ENCODE data around the gene ZNF217.
A peak's percentile ranks its signal among the peaks of the same experiment; 100 is the strongest.
"Not testable (repeated sequence)": the region's sequence is repeated elsewhere in the genome, so short reads cannot be mapped to it uniquely, and the experiment has no call there.

The ZNF217 gene

DNA sequence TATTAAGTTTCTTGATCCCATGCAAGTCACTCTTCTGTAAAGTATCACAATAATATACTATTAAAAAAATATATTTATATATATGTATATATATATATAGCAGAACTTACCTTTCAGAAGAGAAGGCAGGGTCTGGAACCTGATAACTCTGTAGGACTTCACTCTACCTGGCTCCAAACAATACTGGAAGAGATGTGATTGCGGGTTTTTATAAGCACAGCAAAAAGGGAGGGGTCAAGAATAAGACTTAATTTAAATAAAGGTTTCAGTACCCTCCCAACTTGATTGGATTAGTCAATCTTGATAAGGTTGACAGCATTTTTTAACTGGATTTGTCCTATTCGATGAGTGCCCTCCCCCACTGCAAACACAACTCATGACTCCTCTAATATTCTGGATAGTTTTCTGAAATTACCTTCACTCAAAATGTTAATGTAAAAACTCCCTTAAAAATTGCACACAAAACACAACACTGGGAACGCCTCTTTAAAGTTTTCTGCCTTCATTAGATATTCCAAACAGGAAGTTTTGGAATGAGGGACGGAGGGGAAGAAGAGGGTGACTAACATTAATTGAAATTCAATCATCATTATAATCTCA lies 4.0 kb upstream of the ZNF217 start:
- no peak for DNase-seq (ENCODE audit: low spot score)

GRCh38 chr20:53597030-53597482 lies 3.4 kb upstream of the ZNF217 start:
- no peak for DNase-seq (ENCODE audit: low spot score)

- DNase-seq (ENCODE audit: low spot score): not testable (repeated sequence)
Observed at GRCh38 chr20:53596189-53597001, 2.8 kb upstream of the ZNF217 start.

DNA sequence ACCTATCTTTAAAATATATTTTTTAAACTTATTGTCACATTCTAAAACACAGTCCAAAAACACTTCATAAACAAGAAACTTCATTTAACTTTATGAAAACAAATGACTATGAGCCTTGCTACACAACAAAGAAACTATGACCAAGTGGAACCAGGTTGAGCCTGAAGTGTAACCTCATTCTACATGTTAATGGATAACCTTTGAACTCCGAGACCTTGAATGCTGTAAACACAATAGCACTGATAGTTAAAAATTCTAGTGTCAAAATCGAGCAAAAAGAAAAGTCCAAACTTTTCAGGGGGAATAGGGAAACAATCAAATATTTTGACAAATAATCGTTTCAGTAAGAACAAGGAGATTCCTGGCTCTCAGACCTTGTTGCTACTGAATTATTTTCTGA lies 2.1 kb upstream of the ZNF217 start:
- DNase-seq (ENCODE audit: low spot score): not testable (repeated sequence)

GRCh38 chr20:53595018-53595378 lies 1.4 kb upstream of the ZNF217 start:
- DNase-seq (ENCODE audit: low spot score): no peak

DNA sequence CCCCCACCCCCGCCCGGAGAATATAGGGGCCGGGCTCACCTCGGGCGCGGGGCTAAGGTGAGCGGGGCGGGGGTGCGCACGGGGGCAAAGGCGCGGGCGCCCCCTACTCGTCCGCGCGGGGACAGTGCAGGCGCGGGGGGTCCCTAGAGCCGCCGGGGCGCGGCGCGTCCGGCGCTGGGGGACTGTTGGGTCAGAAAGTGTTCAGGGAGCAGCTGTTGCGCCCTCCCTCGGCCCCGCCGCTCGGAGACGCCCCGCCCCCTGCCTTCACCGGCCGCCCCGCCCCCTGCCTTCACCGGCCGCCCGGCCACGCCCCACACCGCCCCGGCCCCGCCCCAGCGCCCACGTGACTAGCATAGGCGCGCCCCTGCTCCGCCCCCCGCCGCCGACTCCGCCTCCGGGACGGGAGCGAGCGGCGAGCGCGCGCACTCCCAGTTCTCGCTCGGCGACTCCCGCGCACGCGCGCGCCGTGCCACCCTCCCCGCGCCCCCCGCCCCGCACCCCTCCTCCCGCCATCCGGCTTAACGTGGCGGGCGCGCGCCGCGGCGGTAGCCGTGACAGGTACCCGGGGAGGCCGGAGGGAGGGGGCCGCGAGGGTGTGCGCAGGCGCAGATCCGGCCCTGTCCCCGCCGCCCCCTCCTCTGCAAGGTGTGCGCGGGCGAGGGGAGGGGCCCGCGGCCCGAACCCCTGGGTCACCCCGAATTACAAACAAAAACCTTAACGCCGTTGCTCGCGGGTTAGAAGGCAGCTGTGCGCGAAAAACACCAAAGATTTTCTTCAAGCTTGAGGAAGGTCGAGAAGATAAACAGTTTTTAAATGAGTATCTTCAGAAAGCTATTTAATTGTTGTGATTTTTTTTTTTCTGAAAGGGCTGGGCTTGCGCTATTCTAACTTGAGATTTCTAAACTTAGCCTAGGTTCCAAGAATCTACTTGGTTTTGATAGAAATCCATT lies 704 bp upstream of the ZNF217 start:
- peak; percentile 96 for DNase-seq (ENCODE audit: low spot score)

DNA sequence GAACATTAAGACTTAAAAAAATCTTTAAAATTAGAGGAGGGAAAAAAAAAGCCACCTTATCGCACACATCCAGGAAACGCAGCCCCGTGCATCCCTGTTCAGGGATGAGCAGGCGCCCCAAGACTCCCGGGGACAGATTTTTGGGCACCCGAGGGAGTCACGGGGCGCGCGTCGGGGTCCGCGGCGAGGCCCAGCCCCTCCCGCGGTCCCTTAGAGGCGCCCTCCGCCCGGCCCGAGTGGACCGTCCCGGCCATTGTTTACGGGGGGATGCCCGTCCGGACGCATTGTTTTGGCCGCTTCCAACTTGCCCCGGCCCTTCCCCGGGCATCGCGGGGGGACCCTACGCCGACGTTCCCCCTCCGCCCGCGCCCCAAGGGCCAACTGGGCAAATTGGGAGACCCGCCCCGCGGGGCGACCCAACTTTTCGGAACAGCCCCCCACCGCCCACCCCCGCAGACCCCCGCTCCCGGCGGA lies 610 bp downstream of the ZNF217 start:
- no peak for DNase-seq (ENCODE audit: low spot score)

GRCh38 chr20:53592454-53592991 lies 1.1 kb downstream of the ZNF217 start:
- DNase-seq (ENCODE audit: low spot score): peak; percentile 54

DNA sequence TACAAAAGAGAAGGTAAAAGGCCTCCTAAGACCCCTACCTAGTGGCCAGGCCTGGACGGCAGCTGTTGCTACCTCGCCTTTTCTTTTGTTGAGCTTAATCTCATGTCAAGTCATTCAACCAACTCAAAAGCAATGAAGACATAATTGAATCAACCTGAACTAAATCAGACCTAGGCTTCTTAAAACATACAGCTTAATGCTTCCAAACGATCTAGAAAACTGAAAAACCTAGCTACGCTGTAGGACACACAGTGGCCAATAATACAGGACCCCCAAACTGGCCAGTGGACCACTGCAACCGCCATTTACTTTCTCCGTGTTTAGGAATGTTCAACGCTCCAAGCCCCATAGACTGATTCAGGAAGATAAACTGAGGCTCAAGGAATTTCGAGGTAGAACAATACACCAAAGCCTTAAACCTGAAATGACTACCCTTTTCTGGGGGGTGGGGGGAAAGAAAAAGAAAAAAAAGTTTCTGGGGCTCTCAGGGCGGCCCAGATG lies 1.6 kb downstream of the ZNF217 start:
- DNase-seq (ENCODE audit: low spot score): not testable (repeated sequence)

- DNase-seq (ENCODE audit: low spot score): not testable (repeated sequence)
Observed at GRCh38 chr20:53591206-53591741, 2.4 kb downstream of the ZNF217 start.

DNA sequence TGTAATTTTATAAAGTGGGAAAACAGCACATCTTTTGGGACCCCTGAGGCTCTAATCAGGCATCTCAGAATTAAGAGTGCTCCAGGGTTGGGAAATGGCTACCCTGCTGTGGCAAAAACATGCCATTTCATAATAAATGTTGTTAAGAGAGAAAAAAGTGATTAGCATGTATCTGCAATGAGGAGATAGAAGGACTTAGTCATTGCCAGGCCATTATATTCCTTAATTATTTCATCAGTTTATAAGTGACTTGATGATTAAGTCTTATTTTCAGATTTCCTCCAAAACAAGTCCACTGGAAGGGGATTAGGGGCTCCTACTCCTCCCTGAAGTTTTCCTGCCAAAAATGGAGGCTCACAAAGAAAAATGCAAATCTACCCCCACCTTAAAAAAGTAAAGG lies 3.0 kb downstream of the ZNF217 start:
- DNase-seq (ENCODE audit: low spot score): not testable (repeated sequence)

DNA sequence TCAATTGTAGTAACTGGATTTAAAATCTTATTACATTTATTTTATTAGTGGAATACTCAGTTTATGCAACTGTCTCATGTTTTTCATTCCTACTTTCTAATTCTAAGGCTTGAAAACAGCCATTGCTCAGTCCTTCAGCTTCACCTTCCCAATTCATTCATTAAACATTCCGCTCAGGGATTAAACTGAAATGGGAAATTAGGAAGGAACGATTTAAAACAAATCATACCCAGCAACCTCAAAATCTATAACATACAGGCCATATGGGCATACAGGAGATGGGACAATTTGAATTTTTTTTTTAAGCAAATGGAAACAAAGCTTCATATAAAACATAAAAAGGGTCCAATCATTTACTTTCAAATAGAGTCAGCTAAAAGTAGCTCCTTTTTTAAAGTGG lies 3.5 kb downstream of the ZNF217 start:
- not testable (repeated sequence) for DNase-seq (ENCODE audit: low spot score)

DNA sequence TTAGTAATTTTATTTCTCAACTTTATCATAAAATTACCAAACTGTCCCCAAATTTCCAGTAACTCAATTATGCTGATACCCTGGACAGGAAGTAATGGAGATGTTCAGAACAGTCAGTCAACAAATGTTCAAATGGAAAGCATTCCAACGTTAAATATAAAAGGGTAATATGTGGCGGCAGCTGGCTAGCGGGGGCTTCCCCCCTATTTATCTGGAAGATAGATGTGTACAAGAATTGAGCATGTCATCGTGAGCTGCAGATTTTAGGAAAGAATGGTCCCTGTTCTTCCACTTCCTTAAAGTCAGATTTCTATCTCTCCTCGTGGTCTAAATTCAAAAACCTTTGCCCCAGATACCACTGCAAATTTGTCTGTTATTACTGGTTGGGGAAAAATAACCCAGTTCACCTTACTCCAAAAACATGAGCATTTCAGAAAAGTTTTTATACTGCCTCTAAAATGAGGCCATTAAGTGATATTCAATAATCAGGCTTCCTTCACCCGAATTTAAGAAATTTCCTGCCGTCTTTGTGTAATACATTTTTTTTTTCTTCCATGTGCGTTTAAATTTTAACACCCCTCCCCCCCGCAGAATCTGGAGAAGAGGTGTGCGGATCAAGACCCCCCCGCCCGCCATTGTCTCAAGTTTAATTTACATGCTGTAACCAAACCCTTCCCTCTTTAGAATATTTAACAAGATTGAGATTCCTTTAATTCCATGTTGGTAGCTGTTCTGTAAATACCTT lies 4.1 kb downstream of the ZNF217 start:
- DNase-seq (ENCODE audit: low spot score): not testable (repeated sequence)

GRCh38 chr20:53587157-53587703 lies 6.4 kb downstream of the ZNF217 start:
- not testable (repeated sequence) for DNase-seq (ENCODE audit: low spot score)

GRCh38 chr20:53586640-53587039 lies 7.0 kb downstream of the ZNF217 start:
- DNase-seq (ENCODE audit: low spot score): no peak

GRCh38 chr20:53585910-53586309 lies 7.7 kb downstream of the ZNF217 start:
- DNase-seq (ENCODE audit: low spot score): not testable (repeated sequence)

GRCh38 chr20:53585004-53585569 lies 8.6 kb downstream of the ZNF217 start:
- not testable (repeated sequence) for DNase-seq (ENCODE audit: low spot score)

- DNase-seq (ENCODE audit: low spot score): not testable (repeated sequence)
Observed at GRCh38 chr20:53584550-53584913, 9.1 kb downstream of the ZNF217 start.

DNA sequence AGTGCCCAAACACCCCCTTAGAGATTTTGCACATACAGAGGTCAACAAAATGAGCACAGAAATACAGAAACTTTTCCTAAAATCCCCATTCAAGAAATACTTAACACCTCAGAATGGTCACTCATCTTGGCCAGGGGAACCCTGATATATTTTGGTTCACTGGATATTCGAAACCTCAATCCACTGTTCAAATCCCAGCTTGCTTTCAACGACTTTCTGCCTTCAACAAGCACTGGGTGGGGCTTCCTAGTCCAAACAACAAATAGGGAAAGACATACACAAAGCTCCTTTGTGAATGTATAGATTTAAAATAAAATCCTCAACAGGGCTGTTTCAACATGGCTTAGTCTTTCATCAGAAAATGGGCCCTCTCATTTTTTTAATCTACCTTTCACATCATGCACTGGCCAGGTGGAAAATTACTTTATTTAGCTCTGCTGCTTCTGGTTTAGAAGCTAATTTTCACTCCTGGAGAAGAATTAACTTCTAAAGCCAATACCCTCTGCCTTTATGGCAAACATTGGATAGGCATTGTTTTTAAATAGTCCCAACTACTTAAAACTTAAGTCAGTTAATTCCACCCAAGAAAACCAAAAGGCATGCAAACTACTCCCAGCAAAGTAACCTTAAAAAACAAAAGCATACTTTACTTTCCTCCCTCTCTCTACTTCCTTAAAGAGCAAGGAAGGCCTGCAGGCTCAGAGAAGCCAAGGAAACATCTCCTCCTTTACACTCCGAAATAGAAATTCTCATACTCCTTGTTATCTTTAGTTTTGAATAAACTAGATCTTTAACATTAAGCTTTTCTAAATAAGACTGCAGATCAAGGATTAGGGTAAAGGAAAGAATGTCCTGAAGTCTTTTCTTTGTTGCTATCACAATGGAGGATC lies 9.7 kb downstream of the ZNF217 start:
- not testable (repeated sequence) for DNase-seq (ENCODE audit: low spot score)

Data from CD4-positive, alpha-beta T cell treated with Interleukin-15 for 4 hours (primary cell).